Mucosa of stomach (tissue), 1 donor: ENCODE results near the gene DBN1.

ENCODE experiments used
- H3K27me3 ChIP-seq: one replicate; pipeline ENCODE4 v1.7.0; 2013; ENCODE audit warnings: mild to moderate bottlenecking, low read length; ENCODE audit not compliant: control insufficient read depth, insufficient read depth
- H3K36me3 ChIP-seq: one replicate; pipeline ENCODE4 v1.7.0; 2013; ENCODE audit warnings: low read length; ENCODE audit not compliant: control insufficient read depth, insufficient read depth
- H3K4me1 ChIP-seq: one replicate; pipeline ENCODE4 v1.7.0; 2013; ENCODE audit warnings: mild to moderate bottlenecking, low read length; ENCODE audit not compliant: control insufficient read depth, insufficient read depth
- H3K4me3 ChIP-seq: one replicate; pipeline ENCODE4 v1.7.0; 2013; ENCODE audit warnings: low read length
- H3K9ac ChIP-seq: one replicate; pipeline ENCODE4 v1.7.0; 2013; ENCODE audit warnings: mild to moderate bottlenecking, low read length, moderate library complexity
- H3K9me3 ChIP-seq: one replicate; pipeline ENCODE4 v1.7.0; 2013; ENCODE audit warnings: mild to moderate bottlenecking, low read length, moderate library complexity; ENCODE audit not compliant: control insufficient read depth
- donor health status: Pancreatic carcinoma.

DBN1 gene

DNA sequence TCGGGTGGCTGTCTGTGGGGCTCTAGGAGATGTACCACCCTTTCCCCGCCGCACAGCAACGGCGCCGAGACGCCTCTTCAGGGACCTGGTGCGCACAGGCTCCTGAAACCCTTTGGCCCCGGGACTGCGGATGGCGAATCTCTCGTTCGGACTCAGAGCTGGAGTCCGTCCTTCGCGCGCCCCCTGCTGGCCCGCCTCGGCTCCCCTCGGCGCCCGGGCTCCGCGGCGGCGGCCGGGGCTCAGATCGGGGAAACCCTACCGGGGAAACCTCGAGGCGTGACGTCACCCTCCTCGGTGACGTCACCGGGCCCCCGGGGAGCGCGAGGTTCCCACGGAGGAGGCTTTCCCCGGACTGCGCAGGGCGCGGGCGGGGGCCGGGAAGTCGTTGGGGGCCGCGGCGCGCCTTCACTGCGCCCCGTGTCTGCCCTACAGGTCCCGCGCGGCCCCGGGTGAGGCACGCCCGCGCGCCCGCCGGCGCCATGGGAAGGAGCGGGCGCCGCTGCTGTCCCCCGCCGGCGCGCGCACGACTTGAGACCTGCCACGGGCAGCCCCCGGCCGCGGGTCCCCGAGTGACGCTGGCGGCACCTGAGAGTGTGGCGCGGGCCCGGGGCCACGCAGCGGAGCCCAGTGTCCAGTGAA, 18.9 kb downstream of the DBN1 start:
- H3K27me3 ChIP-seq, result peaks cover 12% of the 10 kb centered on the region
- H3K4me1 ChIP-seq, result peaks cover 23% of the 10 kb centered on the region
- H3K9me3 ChIP-seq, result no peaks in the 10 kb centered on the region
- H3K9ac ChIP-seq, result peak overlapping the region; percentile 47
- H3K4me3 ChIP-seq, result no peak overlapping the region
- no peaks in the 10 kb centered on the region for H3K36me3 ChIP-seq

DNA sequence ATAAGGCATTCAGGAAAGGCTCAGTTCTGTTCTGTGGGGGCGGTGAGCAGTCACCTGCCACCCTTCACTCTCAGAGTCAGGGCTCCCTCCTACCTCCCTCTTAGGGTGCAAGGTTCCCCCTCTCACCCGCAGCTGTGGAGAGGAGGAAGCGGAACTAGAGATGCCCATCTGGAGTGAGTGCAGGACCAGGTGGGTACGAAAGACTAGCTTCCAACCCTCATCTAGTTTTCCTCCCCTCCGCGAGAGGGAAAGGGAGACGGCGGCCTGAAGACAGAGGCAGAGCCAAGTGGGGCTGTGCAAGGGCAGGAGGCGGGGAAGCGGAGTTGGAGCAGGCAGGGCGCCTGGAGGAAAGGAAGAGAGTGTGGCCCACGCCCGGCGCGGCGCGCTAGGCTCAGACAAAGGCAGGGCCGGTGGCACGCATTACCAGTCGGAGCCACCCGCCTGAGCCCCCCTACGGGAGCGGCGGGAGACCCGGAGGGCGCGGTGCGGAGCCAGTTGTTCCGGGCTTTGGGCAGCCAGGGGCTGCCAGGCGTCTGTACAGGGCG, 19.5 kb downstream of the DBN1 start:
- peaks cover 23% of the 10 kb centered on the region for H3K4me1 ChIP-seq

DNA sequence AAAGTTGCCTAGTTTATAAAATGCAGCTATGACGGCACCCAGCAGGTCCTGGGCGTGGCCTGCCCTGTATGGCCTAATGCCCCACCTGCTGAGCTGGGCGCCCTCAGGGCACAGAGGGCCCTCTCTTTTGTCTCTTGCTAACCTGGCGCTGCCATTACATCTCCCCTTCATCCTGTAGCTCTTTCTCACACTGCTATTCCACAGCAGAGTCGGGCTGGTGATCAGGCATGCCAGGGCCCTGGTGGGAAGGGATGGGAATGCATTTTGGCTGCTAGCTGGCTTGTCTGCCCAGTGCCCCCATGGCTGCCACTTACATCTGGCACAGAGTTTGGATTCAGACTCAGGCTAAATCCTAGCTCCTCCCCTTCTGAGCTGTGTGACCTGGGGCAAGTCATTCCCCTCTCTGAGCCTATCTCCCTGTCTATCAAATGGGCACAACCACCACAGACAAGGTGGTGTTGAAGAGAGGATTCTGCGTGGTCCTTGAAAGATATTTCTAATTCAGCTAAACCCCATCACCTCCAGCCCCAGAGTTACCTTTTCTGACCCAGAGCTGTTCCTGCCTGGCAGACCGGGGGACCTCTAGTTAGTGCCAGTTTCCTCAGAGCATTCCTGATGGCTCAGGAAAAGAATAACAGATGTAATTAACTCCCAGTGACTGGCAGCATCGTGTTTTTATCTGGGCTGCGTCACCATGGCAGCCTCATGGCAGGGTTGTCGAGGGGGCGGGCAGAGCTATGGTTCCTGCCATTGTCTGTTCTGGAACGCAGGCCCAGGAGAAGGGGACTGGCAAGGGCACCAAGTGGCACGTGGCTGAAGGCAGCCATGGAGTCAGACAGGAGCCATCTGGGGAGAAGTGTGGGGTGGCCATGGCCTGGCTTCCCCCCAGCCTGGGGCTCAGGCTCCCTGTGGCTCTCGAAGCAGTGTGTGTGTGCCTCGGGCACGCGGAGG, 20.5 kb downstream of the DBN1 start:
- Histone ChIP-seq H3K9me3 (no peaks in the 10 kb centered on the region), H3K27me3 (peaks cover 23% of the 10 kb centered on the region), H3K9ac (no peak overlapping the region), H3K4me1 (peaks cover 27% of the 10 kb centered on the region), H3K4me3 (no peak overlapping the region), H3K36me3 (no peaks in the 10 kb centered on the region)

More for the DNA sequence above, 19.5 kb downstream of the DBN1 start:
- Histone ChIP-seq H3K27me3 (peaks cover 14% of the 10 kb centered on the region), H3K4me3 (no peak overlapping the region), H3K9ac (peak overlapping the region; percentile 34), H3K9me3 (no peaks in the 10 kb centered on the region), H3K36me3 (no peaks in the 10 kb centered on the region)

DNA sequence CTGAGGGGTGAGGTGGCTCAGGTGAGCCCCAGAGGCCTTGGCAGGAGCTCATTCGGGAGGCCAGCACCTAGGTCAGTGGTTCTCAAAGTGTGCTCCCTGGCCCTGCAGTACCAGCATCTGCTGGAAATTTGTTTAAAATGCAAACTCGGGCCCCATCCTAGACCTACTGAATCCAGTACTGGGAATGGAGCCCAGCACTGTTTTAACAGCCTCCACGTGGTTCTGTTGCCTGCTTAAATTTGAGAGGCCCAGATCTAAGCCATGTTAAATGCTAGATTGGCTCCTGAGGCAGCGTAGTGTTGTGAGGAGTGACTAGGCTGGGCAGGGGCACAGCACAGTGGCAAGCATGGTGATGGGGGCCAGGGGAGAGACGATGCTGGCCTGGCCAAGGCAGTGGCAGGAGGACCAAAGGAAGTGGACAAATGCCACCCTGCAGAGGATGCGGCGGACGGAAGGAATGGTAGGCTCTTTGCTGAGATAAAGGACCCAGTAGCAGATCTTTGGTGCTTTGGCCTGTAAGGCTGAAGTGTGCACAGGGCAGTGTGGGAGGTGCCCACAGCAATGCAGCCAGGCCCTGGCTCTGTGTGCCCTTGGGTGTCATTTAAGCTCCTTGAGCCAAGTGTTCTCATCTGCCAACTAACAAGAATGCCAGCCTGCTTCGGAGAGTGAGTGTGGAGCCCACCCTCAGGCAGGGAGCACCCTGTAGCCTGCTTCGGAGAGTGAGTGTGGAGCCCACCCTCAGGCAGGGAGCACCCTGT, 22.6 kb downstream of the DBN1 start:
- H3K27me3 ChIP-seq, result peaks cover 34% of the 10 kb centered on the region
- H3K4me1 ChIP-seq, result peaks cover 30% of the 10 kb centered on the region
- H3K9me3 ChIP-seq, result no peaks in the 10 kb centered on the region
- no peaks in the 10 kb centered on the region for H3K36me3 ChIP-seq
- no peak overlapping the region for H3K4me3 ChIP-seq
- H3K9ac ChIP-seq, result no peak overlapping the region

DNA sequence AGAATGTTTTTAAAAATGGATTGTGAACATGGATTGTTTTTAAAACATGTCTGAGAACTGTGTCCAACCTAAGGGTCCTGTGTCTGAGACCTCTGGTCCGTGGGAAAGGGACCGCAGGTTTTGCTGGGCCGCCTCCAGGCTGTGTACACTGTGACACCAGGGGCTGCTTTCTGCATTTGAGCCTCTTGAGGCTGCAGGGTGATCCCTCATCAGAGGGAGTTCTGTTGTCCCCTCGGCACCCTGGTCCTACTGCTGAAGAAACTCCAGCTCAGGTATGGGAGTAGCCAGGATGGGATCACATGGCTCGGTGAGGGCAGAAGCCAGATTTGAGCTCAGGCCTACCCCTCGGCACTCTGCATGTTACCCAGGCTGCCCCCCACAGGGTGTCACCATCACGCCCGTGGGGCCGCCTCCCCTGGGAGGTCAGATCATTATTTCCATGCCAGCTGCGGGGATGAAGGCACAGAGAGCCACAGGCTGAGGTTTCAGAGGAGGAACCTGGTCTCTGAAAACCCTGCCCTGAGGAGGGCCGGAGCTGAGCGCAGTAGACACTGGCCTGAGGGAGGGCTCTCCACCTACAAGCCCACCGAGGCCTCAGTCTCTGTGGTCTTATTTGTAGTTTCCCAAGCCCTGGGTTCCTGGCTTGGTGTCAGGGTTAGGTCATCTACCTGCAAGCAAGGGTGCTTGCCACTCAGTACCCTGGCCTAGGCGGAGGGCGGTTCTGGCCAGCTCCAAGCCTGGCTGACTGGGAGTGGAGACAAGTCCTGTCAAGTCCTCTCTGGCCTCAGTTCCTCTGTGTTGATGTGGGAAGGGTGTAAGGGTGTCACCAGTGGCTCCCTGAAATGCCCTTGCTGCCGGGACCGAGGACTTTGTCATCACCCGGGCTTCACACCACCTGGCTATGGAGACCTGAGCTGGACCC, 24.0 kb downstream of the DBN1 start:
- Histone ChIP-seq H3K9ac (no peak overlapping the region), H3K27me3 (peaks cover 34% of the 10 kb centered on the region), H3K36me3 (no peaks in the 10 kb centered on the region), H3K4me3 (no peak overlapping the region), H3K9me3 (no peaks in the 10 kb centered on the region), H3K4me1 (peaks cover 25% of the 10 kb centered on the region)

DNA sequence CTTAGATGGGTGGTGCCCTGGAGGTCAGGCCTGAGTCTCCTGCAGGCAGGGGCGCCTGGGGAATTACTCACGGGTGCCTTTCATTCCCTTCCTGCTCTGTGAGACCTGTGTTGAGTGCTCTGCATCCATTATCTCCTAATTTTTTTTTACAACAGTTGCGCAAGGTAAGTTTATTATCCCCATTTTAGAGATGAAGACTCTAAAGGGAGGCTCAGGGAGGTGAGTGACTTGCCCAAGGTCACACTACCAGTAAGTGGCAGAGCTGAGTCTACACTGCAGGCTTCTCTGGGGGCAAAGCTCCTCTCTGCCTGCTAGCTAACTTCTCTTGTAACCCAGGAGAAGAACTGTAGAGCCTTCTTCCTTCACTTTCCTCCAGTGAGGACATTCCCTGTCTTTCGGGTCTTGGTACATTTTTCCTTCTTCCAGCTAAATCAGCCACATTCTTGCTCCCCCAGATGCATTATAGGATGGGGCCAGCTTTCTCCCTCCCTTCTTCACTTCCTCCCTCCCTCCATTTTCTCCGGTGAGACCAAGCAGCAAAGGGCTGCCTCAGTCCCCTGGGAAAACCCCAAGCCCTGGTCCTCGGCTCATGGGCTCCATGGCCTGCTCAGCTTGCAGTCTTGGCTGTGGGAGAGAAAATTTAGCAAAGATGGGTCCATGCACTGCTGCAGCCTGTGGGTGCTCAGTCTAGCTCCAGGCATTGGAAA, 25.0 kb downstream of the DBN1 start:
- Histone ChIP-seq H3K4me1 (peaks cover 15% of the 10 kb centered on the region), H3K4me3 (no peak overlapping the region), H3K27me3 (peaks cover 32% of the 10 kb centered on the region), H3K36me3 (no peaks in the 10 kb centered on the region), H3K9me3 (no peaks in the 10 kb centered on the region), H3K9ac (no peak overlapping the region)

DNA sequence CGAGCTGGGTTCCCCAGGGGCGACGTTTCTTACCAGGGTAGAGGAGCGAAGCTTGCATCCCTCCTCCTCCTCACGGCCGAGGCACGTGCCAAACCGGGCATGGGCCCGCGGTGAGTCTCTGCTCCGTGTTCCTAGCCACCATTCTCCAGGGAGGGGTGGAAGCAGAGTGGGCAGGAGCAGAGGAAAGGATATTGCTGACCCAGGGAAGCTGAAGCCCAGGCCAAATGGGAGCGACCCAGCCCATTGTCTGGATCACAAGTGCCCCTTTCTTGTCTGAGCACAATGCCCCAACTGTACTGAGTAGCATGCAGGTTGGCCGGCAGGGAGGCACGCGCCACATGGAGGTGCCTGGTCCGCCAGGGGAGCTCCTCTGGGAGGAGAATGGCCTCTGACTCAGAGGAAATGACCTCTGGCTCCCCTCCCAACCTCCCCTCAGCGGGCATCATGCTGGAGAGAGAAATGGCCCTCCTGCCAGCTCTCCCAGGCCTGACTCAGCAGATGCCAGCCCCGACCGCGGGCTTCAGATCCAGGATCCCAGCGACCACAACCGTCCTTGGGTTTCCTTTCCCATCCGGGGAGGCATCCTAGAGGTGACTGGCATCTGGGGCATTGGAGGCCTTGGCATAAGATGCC, 25.7 kb downstream of the DBN1 start:
- Histone ChIP-seq H3K9ac (peak overlapping the region; percentile 15), H3K9me3 (no peaks in the 10 kb centered on the region), H3K4me3 (no peak overlapping the region), H3K4me1 (peaks cover 15% of the 10 kb centered on the region), H3K36me3 (no peaks in the 10 kb centered on the region), H3K27me3 (peaks cover 26% of the 10 kb centered on the region)

DNA sequence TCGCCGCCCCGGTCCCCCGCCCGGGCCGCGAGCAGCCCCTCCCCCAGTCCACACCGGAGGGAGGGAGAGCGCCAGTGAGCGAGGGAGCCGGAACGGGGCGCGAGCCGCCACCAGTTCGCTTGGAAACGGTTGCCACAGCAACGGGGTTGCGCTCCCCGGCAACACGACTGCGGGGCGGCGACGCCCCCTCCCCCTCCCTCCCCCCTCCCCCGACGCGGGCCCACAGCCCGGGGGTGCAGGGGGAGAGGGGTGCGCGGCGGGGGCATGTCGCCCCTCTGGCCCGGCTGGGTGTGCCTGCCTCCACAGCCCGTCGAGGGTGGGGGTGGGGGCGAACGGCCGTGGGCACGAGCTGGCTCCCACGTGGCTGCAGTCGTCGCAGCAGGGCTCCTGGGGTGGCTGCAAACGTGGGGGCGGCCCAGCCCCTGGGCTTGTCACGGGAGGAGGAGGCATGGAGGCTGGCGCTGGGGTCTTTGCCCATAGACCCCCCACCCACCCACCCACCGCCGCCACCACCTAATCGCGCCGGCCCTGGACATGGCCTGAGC, 26.3 kb downstream of the DBN1 start:
- H3K4me3 ChIP-seq, result no peak overlapping the region
- H3K9me3 ChIP-seq, result no peaks in the 10 kb centered on the region
- peaks cover 15% of the 10 kb centered on the region for H3K4me1 ChIP-seq
- H3K36me3 ChIP-seq, result no peaks in the 10 kb centered on the region
- H3K27me3 ChIP-seq, result peaks cover 26% of the 10 kb centered on the region
- no peak overlapping the region for H3K9ac ChIP-seq

DNA sequence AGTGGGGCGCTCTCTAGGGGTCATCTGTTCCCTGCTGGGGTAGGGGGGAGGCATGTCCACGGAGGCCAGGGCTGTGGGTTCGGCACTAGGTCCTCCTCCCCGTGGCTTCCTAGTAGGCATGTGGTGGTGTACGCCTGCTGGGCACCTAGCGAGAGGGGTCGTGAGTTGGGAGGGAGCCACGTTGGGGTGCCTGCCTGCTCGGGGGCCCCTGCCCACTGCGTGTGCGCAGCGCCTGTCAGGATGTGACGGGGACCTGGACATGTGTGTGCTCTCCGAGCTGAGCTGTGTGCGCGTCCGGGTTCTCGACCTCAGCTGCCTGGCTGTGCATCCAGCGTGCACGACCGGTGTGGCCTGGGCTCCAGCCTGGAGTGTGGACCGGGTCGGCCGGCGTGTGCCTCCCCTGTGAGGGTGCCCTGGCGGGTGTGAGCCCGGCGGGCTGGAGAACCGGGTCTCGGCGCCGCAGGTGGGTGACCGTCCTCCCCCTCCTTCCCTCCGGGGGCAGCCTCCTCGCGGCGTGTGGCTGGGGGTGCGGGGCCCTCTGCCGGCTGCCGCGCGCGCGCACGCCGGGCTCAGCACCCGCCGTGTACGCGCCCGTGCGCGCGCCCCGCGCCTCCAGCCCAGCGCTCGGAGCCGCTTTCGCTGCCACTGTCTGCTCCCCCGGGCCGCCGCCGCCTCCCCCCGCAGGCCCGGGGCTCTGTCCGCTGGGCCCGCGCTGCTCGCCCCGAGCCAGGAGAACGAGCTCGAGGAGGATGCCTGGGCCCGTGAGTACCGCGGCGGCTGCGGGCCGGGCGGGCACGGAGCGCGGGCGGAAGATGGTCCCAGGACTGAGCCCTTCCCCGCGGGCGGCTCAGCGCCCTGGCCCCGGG, 27.0 kb downstream of the DBN1 start, which contains the start of gene PRR7:
TSS of gene PRR7 (plus strand) at position 615 of the 866 bp plus-strand sequence. CDS start 8,254 bp downstream, outside the sequence.
- Histone ChIP-seq H3K4me3 (peak within 1 kb of the TSS; percentile 9), H3K9ac (peak within 1 kb of the TSS; percentile 29), H3K9me3 (no peaks in the 10 kb centered on the region), H3K27me3 (peaks cover 26% of the 10 kb centered on the region), H3K36me3 (no peaks in the 10 kb centered on the region), H3K4me1 (peaks cover 15% of the 10 kb centered on the region)
